SK-N-SH treated with all-trans-retinoic acid at 6 μM for 48 hours (cell line): ENCODE results near the gene PRKCG.

Experiments
- GLIS3 ChIP-seq: fragments of 250-450 bp; sonication (Bioruptor Pico); IDR thresholded peaks from 2 replicates; pipeline ENCODE4 v1.5.0; 2020; ENCODE audit warnings: mild to moderate bottlenecking, moderate library complexity
- ZFP30 ChIP-seq: fragments of 450-650 bp; formaldehyde crosslinking; IDR thresholded peaks from 2 replicates; pipeline ENCODE4 v1.5.0; 2022; ENCODE audit warnings: mild to moderate bottlenecking, moderate library complexity
- TF ChIP-seq, protein P1 (sequence below): fragments of 250-450 bp; sonication (Bioruptor Pico); IDR thresholded peaks from 2 replicates; pipeline ENCODE4 v1.8.0; 2020; ENCODE audit warnings: mild to moderate bottlenecking, moderate library complexity, borderline replicate concordance

DNA sequence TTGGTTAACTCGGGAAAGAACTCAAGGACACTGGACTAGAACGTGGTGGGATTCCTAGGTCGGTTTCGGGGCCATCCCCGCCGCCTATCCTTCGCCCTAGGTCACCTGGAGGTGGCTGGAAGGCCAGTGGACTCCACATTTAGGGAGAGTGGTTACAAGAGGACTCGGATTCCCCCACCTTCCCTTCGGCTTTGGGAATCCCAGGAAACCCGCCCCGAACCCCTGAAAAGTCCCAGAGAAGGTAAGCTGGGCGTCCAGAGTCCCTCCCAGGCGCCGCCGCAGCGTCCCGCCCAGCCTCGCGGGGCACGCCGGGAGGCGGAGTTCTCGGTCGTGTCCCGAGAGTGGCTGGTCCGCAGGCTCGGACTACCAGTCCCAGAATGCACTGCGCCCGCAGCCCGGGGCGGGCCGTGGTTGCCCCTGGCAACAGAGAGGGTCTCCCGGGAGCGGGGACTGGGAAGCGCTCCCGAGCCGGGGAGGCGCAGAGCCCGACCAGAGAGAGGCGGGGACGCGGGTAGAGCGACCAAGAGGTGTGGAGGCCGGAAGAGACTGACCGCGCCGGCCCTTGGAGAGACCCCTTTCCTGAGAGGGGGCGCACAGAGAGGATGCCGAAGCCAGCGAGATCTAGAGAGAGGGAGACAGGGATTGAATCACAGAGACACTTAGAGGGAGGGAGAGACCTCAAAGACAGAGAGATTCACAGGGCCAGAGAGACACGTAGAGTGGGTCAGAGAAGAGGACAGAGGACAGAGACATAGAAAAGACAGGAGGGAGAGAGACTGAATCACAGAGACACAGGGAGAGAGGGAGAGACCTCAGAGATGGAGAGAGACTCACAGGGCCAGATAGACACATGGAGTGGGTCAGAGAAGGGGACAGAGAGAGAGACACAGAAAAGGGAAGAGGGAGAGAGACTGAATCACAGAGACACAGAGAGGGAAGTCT lies 2.6 kb upstream of the PRKCG start:
- TF ChIP-seq ZFP30 (CRISPR knock-in tag) (no peak), GLIS3 (CRISPR knock-in tag) (no peak)
- TF ChIP-seq, protein P1, sequence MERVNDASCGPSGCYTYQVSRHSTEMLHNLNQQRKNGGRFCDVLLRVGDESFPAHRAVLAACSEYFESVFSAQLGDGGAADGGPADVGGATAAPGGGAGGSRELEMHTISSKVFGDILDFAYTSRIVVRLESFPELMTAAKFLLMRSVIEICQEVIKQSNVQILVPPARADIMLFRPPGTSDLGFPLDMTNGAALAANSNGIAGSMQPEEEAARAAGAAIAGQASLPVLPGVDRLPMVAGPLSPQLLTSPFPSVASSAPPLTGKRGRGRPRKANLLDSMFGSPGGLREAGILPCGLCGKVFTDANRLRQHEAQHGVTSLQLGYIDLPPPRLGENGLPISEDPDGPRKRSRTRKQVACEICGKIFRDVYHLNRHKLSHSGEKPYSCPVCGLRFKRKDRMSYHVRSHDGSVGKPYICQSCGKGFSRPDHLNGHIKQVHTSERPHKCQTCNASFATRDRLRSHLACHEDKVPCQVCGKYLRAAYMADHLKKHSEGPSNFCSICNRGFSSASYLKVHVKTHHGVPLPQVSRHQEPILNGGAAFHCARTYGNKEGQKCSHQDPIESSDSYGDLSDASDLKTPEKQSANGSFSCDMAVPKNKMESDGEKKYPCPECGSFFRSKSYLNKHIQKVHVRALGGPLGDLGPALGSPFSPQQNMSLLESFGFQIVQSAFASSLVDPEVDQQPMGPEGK, result no peak
